HCT116 (cell line): ENCODE measurements around the gene KLHL3. TPM values are rescaled to one million over a fixed set of nuclear protein-coding genes. Genes with fewer than 3 reads are reported as not detected.

Experiments used
- ATAC-seq: fragments of 200-7000 bp; cut with Tn5 transposase; 2 replicates; pipeline ENCODE4 v1.9.1; 2020; ENCODE audit warnings: mild to moderate bottlenecking, moderate library complexity
- BruUV-seq: library from RNA; stranded (reverse); fragments of 400-500 nt; replicated peaks from 2 replicates; lab custom pipeline; 2021; lab: Mats Ljungman, UMichigan
- CTCF ChIA-PET: fragments of 300-600 bp; sonication (Branson Sonifier 250); formaldehyde crosslinking; loops from one replicate; lab custom pipeline; 2021; ENCODE audit warnings: antibody characterized with exemption; lab: Charles Lee
- POLR2A ChIA-PET: fragments of 300-600, 350-600 bp; sonication (Branson Sonifier 250); formaldehyde crosslinking; loops from one replicate; lab custom pipeline; 2021; ENCODE audit warnings: antibody characterized with exemption; lab: Charles Lee
- RAD21 ChIA-PET, 2 experiments: fragments of 300-600 bp; sonication (Branson Sonifier 250); formaldehyde crosslinking; loops; one replicate each; lab custom pipeline; 2023; ENCODE audit warnings: low total read pairs in 2 of 2; ENCODE audit not compliant: uncharacterized antibody in 2 of 2, unreplicated experiment in 2 of 2, low non-redundant PET in 1 of 2; lab: Charles Lee
- DNase-seq: peaks from one replicate; pipeline ENCODE4 v3.0.0-alpha.2; 2010; ENCODE audit warnings: low read depth, low spot score
- H2AFZ ChIP-seq: fragments of 200-600 bp; shearing (Covaris generic), sonication (generic); 2 replicates; pipeline ENCODE4 v1.6.1; 2017; ENCODE audit warnings: low read depth, mixed run types, mixed read lengths, antibody characterized with exemption, low read length; ENCODE audit not compliant: poor library complexity, severe bottlenecking
- H3K27ac ChIP-seq: 2 replicates; pipeline ENCODE4 v1.5.1; 2012; ENCODE audit warnings: low read depth, low read length
- H3K27me3 ChIP-seq: fragments of 200-600 bp; sonication (generic); 2 replicates; pipeline ENCODE4 v1.6.1; 2016; ENCODE audit warnings: mixed run types, low read length, mixed read lengths; ENCODE audit not compliant: insufficient read depth
- H3K36me3 ChIP-seq, 2 experiments: fragments of 200-500 bp in 1 of 2; fragments of 200-600 bp in 1 of 2; sonication (Bioruptor generic) in 1 of 2; sonication (generic) in 1 of 2; 2 replicates each; pipeline versions ENCODE4 v1.5.1 to v1.6.1; 2014 to 2016; ENCODE audit warnings: low read length in 2 of 2, inconsistent platforms in 1 of 2, mixed read lengths in 1 of 2, mixed run types in 1 of 2; ENCODE audit not compliant: insufficient read depth in 2 of 2, control insufficient read depth in 1 of 2
- H3K4me1 ChIP-seq, 2 experiments: fragments of 200-600 bp in 1 of 2; sonication (generic) in 1 of 2; 2 replicates each; pipeline versions ENCODE4 v1.5.1 to v1.6.1; 2012 to 2017; ENCODE audit warnings: low read length in 2 of 2, inconsistent platforms in 1 of 2, mild to moderate bottlenecking in 1 of 2, mixed read lengths in 1 of 2, mixed run types in 1 of 2, moderate library complexity in 1 of 2; ENCODE audit not compliant: insufficient read depth in 2 of 2, control insufficient read depth in 1 of 2
- H3K4me2 ChIP-seq: fragments of 200-600 bp; sonication (generic); 2 replicates; pipeline ENCODE4 v1.6.1; 2017; ENCODE audit warnings: mixed run types, low read length, mixed read lengths
- H3K4me3 ChIP-seq, 2 experiments: fragments of 200-600 bp in 1 of 2; sonication (generic) in 1 of 2; replicated peaks in 1 of 2; 2 replicates each; pipeline ENCODE4 v1.5.1; 2011 to 2016; ENCODE audit warnings: low read length in 2 of 2, control low read depth in 1 of 2, low read depth in 1 of 2, mild to moderate bottlenecking in 1 of 2, mixed read lengths in 1 of 2, mixed run types in 1 of 2
- H3K79me2 ChIP-seq: fragments of 200-600 bp; sonication (generic); 2 replicates; pipeline ENCODE4 v1.6.1; 2017; ENCODE audit warnings: mild to moderate bottlenecking, mixed run types, low read length, moderate library complexity, mixed read lengths; ENCODE audit not compliant: insufficient read depth
- H3K9ac ChIP-seq: fragments of 200-600 bp; sonication (generic); 2 replicates; pipeline ENCODE4 v1.6.1; 2016; ENCODE audit warnings: low read length, mixed read lengths
- H3K9me2 ChIP-seq: fragments of 200-600 bp; sonication (generic), shearing (Covaris generic); 2 replicates; pipeline ENCODE4 v1.6.1; 2017; ENCODE audit warnings: mixed run types, mild to moderate bottlenecking, moderate library complexity; ENCODE audit not compliant: insufficient read depth
- H3K9me3 ChIP-seq, 2 experiments: fragments of 200-500 bp in 1 of 2; fragments of 200-600 bp in 1 of 2; sonication (Bioruptor generic) in 1 of 2; sonication (generic) in 1 of 2; 2 replicates each; pipeline ENCODE4 v1.6.1; 2014 to 2017; ENCODE audit warnings: low read length in 2 of 2, mixed read lengths in 2 of 2, inconsistent platforms in 1 of 2, low read depth in 1 of 2, mild to moderate bottlenecking in 1 of 2, mixed run types in 1 of 2, moderate library complexity in 1 of 2; ENCODE audit not compliant: control insufficient read depth in 1 of 2, insufficient read depth in 1 of 2
- H4K20me1 ChIP-seq: fragments of 200-600 bp; sonication (generic), shearing (Covaris generic); 2 replicates; pipeline ENCODE4 v1.6.1; 2017; ENCODE audit warnings: mixed run types, mild to moderate bottlenecking, moderate library complexity; ENCODE audit not compliant: insufficient read depth
- ATF3 ChIP-seq: IDR thresholded peaks from 2 replicates; pipeline ENCODE4 v1.6.1; 2012
- CEBPB ChIP-seq: IDR thresholded peaks from 2 replicates; pipeline ENCODE4 v1.6.1; 2012; ENCODE audit warnings: low read depth
- CTCF ChIP-seq, 3 experiments: fragments of 200-600 bp in 1 of 3; sonication (generic) in 1 of 3; IDR thresholded peaks in 2 of 3; conservative IDR thresholded peaks in 1 of 3; 2 replicates each; pipeline ENCODE4 v1.5.1; 2012 to 2017; ENCODE audit warnings: low read depth in 2 of 3, low read length in 2 of 3, antibody characterized with exemption in 1 of 3, borderline replicate concordance in 1 of 3, control low read depth in 1 of 3, mild to moderate bottlenecking in 1 of 3, mixed read lengths in 1 of 3, mixed run types in 1 of 3, moderate library complexity in 1 of 3; ENCODE audit not compliant: insufficient read depth in 1 of 3
- EGR1 ChIP-seq: IDR thresholded peaks from 2 replicates; pipeline ENCODE4 v1.6.1; 2012; ENCODE audit warnings: low read depth
- EZH2phosphoT487 ChIP-seq: fragments of 200-600 bp; IDR thresholded peaks from 2 replicates; pipeline ENCODE4 v1.6.1; 2018; ENCODE audit warnings: antibody characterized with exemption, borderline replicate concordance
- FOSL1 ChIP-seq: IDR thresholded peaks from 2 replicates; pipeline ENCODE4 v1.6.1; 2012; ENCODE audit warnings: low read depth
- SP1 ChIP-seq: IDR thresholded peaks from 2 replicates; pipeline ENCODE4 v1.6.1; 2012; ENCODE audit warnings: low read depth
- SRF ChIP-seq: IDR thresholded peaks from 2 replicates; pipeline ENCODE4 v1.6.1; 2012; ENCODE audit warnings: low read depth
- ZBTB33 ChIP-seq: IDR thresholded peaks from 2 replicates; pipeline ENCODE4 v1.6.1; 2011; ENCODE audit warnings: mild to moderate bottlenecking, low read length, moderate library complexity; ENCODE audit not compliant: insufficient replicate concordance; ENCODE audit errors: extremely low read depth
- ZFX ChIP-seq: fragments of 450-650 bp; IDR thresholded peaks from 2 replicates; pipeline ENCODE4 v1.6.1; 2017
- ZNF274 ChIP-seq: fragments of 200-500 bp; sonication (Bioruptor generic); IDR thresholded peaks from 2 replicates; pipeline ENCODE4 v1.6.1; 2014; ENCODE audit warnings: mild to moderate bottlenecking, low read depth, low read length, inconsistent platforms
- intact Hi-C: fragments of 100-400 bp; cut with micrococcal nuclease; formaldehyde crosslinking; loops from 2 replicates; pipeline ENCODE4 v1.10.0; 2022
- total RNA-seq: library from RNA; stranded (reverse); gene quantifications from one replicate; pipeline ENCODE4 v1.2.1, GENCODE V29; 2021; ENCODE audit not compliant: unreplicated experiment

Gene KLHL3
- total RNA-seq, 1 experiment from 2014 or later, result not detected

DNA sequence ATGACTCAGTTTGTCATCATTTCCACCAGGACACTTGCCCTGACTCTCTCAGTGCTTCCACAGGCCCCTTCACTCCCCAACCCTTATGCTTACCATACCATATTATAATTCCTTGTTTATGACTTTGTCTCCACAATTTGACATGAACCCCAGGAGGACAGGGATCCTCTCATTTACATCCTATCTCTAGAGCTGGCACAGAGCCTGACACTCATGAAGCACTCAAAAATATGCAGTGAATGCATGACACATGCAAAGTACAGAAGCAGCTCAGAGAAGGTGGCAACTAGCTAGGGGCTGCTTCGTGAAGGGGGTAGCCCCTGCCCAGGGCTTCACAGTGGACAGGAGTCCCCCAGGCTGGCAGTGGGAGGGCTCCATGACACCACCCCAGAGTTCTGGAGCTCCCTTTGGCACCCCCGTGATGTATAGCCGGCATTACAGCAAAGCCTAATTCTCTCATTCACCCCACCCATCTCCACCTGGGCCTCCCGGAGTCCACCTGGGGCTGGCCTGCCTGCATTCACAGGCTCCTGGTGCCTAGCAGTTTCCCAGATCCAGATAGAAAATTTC is 124.8 kb downstream of the KLHL3 start:
- CTCF ChIA-PET, result no interaction called here
- Histone ChIP-seq H3K4me1 (no peaks in the 10 kb centered on the region), H3K27me3 (peaks cover 37% of the 10 kb centered on the region; the same call in 1 of the 2 replicates), H3K9ac (no peak overlapping the region)
- ATAC-seq, result no peak
- POLR2A ChIA-PET, result no interaction called here
- TF ChIP-seq SRF (no peak), ZBTB33 (no peak), CTCF (IDR thresholded peaks at IDR 0.05 in 2 of 3, conservative IDR thresholded peaks at IDR 0.05 in 1 of 3; ENCODE audit: borderline replicate concordance in 1 of 3, insufficient read depth in 1 of 3, low read depth in 2 of 3, low read length in 2 of 3) (no peak), ZFX (no peak), EZH2phosphoT487 (no peak), FOSL1 (no peak), EGR1 (no peak), ZNF274 (no peak), SP1 (no peak), CEBPB (no peak), ATF3 (no peak)
- TF ChIP-seq, all 23 proteins: peak for 0
- no peak overlapping the region for H2AFZ ChIP-seq
- DNase-seq, result no peak
- no peak overlapping the region for H3K4me3 ChIP-seq
- RAD21 ChIA-PET, result no interaction called here
- no peaks in the 10 kb centered on the region for H3K9me3 ChIP-seq
- no peaks in the 10 kb centered on the region for H3K9me2 ChIP-seq
- no peaks in the 10 kb centered on the region for H4K20me1 ChIP-seq
- no peaks in the 10 kb centered on the region for H3K79me2 ChIP-seq
- H3K36me3 ChIP-seq, result no peaks in the 10 kb centered on the region
- no peak overlapping the region for H3K4me2 ChIP-seq
- no peak overlapping the region for H3K27ac ChIP-seq
- BruUV-seq, result no TSS peak
- intact Hi-C loops, result no loop called here
